HEK293T (cell line): ENCODE results near the gene REV3L.
"Not testable (repeated sequence)": the region's sequence is repeated elsewhere in the genome, so short reads cannot be mapped to it uniquely, and the experiment has no call there.

Experiments
- CTCF ChIA-PET: fragments of 350-600 bp; formaldehyde crosslinking; extraction: SDS; loops from one replicate; lab custom pipeline; 2021; ENCODE audit warnings: antibody characterized with exemption, inconsistent platforms; lab: Yijun Ruan, JAX
- POLR2A ChIA-PET: fragments of 350-600 bp; formaldehyde crosslinking; extraction: SDS; loops from one replicate; lab custom pipeline; 2020; ENCODE audit warnings: antibody characterized with exemption, inconsistent platforms; lab: Yijun Ruan, JAX
- DNase-seq: peaks from one replicate; pipeline ENCODE4 v3.0.0; 2012; ENCODE audit warnings: mixed read lengths; ENCODE audit errors: extremely low spot score
- ARNT ChIP-seq: fragments of 450-650 bp; IDR thresholded peaks from 2 replicates; pipeline ENCODE4 v1.6.1; 2017; ENCODE audit warnings: mild to moderate bottlenecking
- BHLHE40 ChIP-seq: fragments of 450-650 bp; IDR thresholded peaks from 2 replicates; pipeline ENCODE4 v1.6.1; 2016; ENCODE audit warnings: mild to moderate bottlenecking, moderate library complexity, borderline replicate concordance
- CTBP1 ChIP-seq: fragments of 450-650 bp; IDR thresholded peaks from 2 replicates; pipeline ENCODE4 v1.6.1; 2016; ENCODE audit warnings: borderline replicate concordance
- ELF4 ChIP-seq: fragments of 450-650 bp; IDR thresholded peaks from 2 replicates; pipeline ENCODE4 v1.6.1; 2017; ENCODE audit warnings: antibody characterized with exemption
- FOXA1 ChIP-seq: fragments of 450-650 bp; IDR thresholded peaks from 2 replicates; pipeline ENCODE4 v1.6.1; 2016; ENCODE audit warnings: mild to moderate bottlenecking
- FOXK2 ChIP-seq: fragments of 450-650 bp; IDR thresholded peaks from 2 replicates; pipeline ENCODE4 v1.6.1; 2016; ENCODE audit warnings: mild to moderate bottlenecking
- FOXM1 ChIP-seq: fragments of 450-650 bp; IDR thresholded peaks from 2 replicates; pipeline ENCODE4 v1.6.1; 2017; ENCODE audit warnings: mild to moderate bottlenecking, borderline replicate concordance
- HDGF ChIP-seq: fragments of 450-650 bp; IDR thresholded peaks from 2 replicates; pipeline ENCODE4 v1.6.1; 2017; ENCODE audit warnings: antibody characterized with exemption, borderline replicate concordance
- L3MBTL2 ChIP-seq: fragments of 450-650 bp; conservative IDR thresholded peaks from 2 replicates; pipeline ENCODE4 v1.6.1; 2016; ENCODE audit warnings: mild to moderate bottlenecking
- LEF1 ChIP-seq: fragments of 450-650 bp; IDR thresholded peaks from 2 replicates; pipeline ENCODE4 v1.6.1; 2017; ENCODE audit warnings: mild to moderate bottlenecking, borderline replicate concordance
- NFRKB ChIP-seq: fragments of 450-650 bp; IDR thresholded peaks from 2 replicates; pipeline ENCODE4 v1.6.1; 2016; ENCODE audit warnings: mild to moderate bottlenecking, moderate library complexity
- SP1 ChIP-seq: fragments of 450-650 bp; IDR thresholded peaks from 2 replicates; pipeline ENCODE4 v1.6.1; 2017
- SUZ12 ChIP-seq: fragments of 450-650 bp; IDR thresholded peaks from 2 replicates; pipeline ENCODE4 v1.6.1; 2016; ENCODE audit warnings: mild to moderate bottlenecking
- TARDBP ChIP-seq: fragments of 450-650 bp; IDR thresholded peaks from 2 replicates; pipeline ENCODE4 v1.6.1; 2016
- ZNF384 ChIP-seq: fragments of 450-650 bp; IDR thresholded peaks from 2 replicates; pipeline ENCODE4 v1.6.1; 2016
- TF ChIP-seq, protein P1 (sequence below): fragments of 450-650 bp; IDR thresholded peaks from 2 replicates; pipeline ENCODE4 v1.6.1; 2016

The REV3L gene

DNA sequence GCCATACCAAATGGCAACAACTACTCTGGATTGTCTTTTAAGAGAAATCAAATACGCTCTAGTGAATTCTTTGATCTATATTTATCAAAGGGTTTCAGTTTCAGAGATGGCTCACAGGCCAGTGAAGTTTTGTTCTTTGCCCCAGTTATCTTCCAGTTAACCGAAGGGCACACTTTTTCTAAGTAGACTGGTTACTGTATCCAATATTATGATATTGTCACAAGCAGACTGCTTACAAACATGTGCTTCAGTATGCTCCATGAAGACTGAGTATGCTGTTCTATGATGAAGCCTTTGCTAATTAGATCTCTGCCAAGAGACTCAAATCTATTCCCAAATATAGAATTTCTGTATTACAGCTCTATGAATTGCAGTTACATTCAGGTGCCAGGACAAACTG is 181.1 kb downstream of the REV3L start:
- TF ChIP-seq FOXK2 (no peak), L3MBTL2 (no peak), CTBP1 (no peak), ELF4 (no peak), ARNT (no peak), NFRKB (no peak), TARDBP (no peak)
- TF ChIP-seq, protein P1, sequence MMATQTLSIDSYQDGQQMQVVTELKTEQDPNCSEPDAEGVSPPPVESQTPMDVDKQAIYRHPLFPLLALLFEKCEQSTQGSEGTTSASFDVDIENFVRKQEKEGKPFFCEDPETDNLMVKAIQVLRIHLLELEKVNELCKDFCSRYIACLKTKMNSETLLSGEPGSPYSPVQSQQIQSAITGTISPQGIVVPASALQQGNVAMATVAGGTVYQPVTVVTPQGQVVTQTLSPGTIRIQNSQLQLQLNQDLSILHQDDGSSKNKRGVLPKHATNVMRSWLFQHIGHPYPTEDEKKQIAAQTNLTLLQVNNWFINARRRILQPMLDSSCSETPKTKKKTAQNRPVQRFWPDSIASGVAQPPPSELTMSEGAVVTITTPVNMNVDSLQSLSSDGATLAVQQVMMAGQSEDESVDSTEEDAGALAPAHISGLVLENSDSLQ, result no peak
- CTCF ChIA-PET, result no interaction called here
- no peak for DNase-seq
- POLR2A ChIA-PET, result no interaction called here

DNA sequence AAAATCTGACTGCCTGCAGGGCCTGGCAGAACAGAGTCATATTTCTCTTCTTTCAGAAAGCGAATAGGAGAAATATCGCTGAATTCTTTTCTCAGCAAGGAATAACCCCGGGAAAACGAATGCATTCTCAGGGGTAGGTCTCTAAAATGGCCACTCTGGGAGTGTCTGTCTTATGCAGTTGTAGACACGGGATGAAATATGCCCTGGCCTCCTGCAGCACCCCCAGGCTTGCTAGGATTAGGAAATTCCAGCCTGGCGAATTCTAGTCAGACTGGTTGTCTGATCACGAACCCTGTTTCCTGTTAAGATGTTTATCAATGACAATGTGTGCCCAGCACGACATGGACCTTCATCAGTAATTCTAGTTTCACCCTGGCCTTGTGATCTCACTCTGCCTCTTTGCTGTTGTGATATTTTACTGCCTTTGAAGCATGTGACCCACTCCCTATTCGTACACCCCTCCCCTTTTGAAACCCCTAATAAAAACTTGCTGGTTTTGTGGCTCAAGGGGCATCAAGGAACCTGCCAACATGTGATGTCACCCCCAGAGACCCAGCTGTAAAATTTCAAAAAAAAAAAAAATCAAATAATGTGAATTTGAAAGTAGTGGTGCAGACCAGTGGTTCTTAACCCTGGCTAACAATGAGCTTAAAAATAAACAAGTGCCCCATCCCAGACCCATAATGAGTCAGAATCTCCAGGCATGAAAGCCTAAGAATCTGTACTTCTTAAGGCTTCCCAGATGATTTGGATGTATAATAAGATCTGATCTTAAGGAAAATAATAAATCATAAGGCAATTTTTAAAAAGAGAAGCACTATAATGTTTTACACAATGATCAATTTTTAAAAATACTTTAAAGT is 181.8 kb downstream of the REV3L start:
- CTCF ChIA-PET, POLR2A ChIA-PET, DNase-seq: not testable (repeated sequence)
- TF ChIP-seq, protein P1, result peak; percentile 54

DNA sequence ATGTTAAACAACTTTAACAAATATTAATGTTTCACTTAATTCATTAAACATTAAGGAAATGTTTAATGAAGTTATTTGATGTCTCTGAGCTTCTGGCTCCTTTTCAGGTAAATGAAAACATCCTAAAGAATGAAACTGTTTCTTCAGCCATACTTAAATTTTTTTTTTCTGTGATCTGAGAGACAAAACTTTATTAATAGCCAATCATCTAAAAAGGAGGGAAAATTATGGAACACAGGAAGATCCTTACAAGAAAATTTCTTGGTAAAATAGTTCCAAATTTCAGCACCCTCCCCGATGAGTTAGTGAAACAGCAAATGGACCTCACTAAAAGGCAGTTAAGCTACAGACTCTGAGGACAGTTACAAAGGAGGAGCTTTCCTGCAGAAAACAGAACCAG is 185.2 kb downstream of the REV3L start:
- no peak for DNase-seq
- ChIA-PET CTCF (no interaction called here), POLR2A (interaction anchor here (1.8 kb wide), 1 partner anchor 39 kb away, joined by 4 read pairs; a partner anchor contains a TSS)
- TF ChIP-seq, protein P1, result no peak
- no peak for TF ChIP-seq FOXK2
- TF ChIP-seq ZNF384, result no peak
- TF ChIP-seq ELF4, result no peak
- no peak for TF ChIP-seq SUZ12
- TF ChIP-seq TARDBP, result no peak
- TF ChIP-seq CTBP1, result no peak
- no peak for TF ChIP-seq BHLHE40
- no peak for TF ChIP-seq SP1
- TF ChIP-seq FOXA1, result no peak
- no peak for TF ChIP-seq LEF1
- TF ChIP-seq NFRKB, result no peak
- TF ChIP-seq FOXM1, result no peak
- TF ChIP-seq HDGF, result no peak
- no peak for TF ChIP-seq L3MBTL2
- TF ChIP-seq ARNT, result no peak

DNA sequence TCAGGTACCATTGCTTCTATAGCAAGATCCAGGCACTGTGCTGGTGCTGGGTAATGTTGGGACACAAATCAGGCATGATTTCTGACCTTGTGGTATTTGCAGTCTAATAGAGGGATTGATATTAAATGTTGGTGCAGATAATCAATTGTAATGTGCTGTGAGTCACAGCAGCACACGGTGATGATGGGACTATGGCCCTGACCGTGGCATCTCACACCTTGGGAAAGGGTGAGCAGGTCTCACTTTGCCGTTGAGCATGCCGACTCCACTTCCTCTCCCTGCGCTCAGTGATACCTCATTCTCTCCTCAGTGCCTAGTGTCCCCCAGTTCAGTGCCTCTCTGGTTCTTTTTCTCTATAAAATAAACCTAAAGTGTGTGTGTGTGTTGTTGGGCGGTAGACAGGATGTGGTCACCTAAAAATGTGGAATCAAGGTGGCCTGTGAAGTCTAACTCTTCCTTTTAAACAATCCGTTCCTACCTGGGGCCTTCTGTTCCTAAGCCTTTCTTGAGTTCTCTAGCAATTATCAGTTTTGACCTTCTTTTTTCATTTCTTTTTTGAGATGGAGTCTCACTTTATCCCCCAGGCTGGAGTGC is 188.5 kb downstream of the REV3L start:
- ChIA-PET POLR2A (no interaction called here), CTCF (no interaction called here)
- TF ChIP-seq BHLHE40 (no peak), ZNF384 (no peak), NFRKB (no peak), LEF1 (no peak), L3MBTL2 (no peak), SP1 (no peak), SUZ12 (no peak), FOXK2 (no peak), ELF4 (no peak), ARNT (no peak)
- TF ChIP-seq, protein P1, result no peak
- no peak for DNase-seq

DNA sequence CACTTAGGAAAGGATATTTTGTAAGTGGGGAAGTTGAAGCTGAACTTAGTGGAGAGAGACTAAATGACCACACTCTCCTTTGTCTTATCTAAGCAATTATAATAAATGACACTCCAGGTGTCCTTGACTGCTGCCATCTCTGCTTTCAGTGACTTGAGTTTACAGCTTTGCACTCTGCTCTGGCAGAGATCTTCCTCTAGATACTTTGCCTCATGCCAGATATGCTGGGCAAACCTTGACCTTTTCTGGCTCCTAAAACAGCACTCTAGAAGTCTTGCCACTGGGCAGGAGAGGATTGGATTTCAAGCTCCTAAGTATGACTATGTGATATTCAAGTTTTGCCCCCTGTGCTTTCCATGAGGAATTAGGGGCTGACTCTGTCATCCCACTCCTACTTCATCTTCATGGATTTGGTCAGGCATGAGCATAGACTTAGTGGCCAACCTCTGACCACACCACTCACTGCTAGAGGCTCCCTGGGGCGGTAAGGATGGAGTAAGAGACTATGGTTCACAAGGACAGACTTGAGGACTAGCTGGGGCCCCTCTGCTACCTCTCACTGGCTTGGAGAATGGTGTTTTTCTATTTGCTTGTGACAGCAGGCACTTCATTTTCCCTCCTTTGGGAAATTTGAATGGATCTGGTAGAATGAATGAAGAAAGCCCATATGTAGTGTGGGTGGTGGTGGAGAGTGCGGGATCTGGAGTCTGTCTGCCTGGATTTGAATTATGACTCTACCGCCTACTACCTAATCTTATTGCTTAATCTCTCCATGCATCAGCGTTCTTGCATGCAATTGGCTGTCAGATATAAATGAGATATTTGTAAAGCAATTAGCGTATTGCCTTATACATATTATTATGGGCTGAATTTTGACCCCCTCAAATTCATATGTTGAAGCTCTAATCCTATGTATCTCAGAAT is 191.4 kb downstream of the REV3L start:
- TF ChIP-seq, protein P1, result peak; percentile 77
- no peak for TF ChIP-seq ZNF384
- no peak for DNase-seq
- CTCF ChIA-PET, result no interaction called here
- POLR2A ChIA-PET, result no interaction called here
